CD1c-positive myeloid dendritic cell (primary cell): Measurements from ENCODE around the gene PRRT2.
"Not testable (repeated sequence)": the region's sequence is repeated elsewhere in the genome, so short reads cannot be mapped to it uniquely, and the experiment has no call there.

Experiments
- DNase-seq: peaks from one replicate; pipeline ENCODE4 v3.0.0-alpha.2; 2016; ENCODE audit errors: extremely low spot score

Gene PRRT2

DNA sequence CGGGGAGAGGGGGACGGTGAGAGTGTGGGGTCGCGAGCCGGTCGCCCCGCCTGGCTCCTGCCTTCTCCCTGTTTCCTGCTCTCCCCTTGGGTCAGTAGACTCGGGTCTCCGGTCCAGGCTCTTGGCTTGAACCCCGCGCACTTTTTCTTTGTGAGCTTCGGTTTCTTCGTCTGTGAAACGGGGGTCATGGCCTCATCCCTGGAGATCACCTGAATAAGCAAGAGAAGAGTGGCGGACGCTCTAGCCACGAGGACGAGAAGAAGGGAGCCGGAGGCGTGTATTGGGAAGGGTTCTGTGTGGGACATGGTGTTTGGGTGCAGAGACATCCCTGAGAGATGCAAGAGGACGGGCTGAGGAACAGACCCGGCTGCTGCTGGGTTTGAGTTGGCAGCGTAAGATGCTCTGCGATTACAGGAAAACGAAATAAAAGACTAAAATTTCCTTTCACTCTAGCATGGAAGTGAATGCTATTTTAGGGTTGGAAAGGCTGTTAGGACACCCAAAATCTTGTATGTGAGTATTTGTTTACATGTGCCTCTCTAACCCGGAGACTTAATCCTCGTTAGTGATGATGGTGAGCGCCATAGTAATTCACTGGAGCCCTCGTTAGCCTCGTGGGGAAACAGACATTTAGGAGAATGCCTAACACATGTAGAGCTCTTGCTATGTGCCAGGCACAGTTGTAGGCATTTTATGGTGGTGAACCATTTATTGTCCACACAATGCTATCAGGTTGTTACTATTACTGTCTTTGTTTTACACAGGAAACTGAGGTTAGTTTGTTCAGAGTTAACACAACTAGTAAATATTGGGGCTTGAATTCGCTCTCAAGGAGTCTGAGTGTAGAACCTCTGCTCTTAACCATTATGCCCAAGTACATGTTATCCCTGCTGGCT lies 20.8 kb upstream of the PRRT2 start:
- no peak for DNase-seq

DNA sequence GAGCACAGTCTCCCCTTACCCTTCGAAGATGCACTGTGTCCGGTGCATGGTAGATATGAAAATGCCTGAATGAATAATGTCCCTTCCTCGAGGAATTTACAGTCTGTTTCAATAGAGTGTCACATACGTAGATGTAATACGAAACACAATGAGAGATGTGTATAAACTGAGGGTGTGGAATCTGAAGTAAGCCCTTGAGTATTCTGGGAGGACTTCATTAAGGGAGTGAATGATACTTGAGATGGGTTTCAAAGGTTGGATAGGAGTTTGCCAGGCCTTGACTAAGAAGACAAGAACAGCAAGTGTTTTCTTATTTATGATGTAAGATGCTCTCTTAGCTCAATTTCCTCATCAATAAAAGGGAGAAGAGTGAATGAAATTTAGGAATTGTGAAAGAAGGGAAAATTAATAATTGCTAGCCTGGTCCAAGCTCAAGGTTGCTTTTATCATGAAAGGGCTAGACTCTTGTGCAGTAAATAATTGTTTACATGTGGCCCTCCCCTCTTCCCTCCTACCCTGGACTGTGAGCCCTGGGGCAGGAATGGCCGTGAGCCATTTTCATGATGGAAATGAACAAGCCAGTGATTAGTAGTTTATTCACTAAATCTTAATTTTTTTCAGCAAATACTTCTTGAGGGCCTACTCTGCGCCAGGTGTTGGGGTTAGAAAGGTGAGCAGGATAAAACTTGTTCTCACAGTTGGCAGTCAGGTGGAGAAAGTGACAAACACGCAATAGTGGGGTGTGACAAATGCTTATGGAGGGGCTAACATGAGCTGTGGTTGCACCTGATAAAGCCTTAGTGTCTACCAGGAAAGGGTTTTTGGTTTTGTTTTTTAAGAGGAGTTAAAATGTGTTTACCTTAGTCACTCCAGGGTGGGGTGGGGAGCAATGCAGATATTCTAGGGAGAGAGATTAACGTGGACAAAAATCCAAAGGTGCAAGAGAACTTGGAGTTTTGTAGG lies 19.9 kb upstream of the PRRT2 start:
- DNase-seq, result no peak

DNA sequence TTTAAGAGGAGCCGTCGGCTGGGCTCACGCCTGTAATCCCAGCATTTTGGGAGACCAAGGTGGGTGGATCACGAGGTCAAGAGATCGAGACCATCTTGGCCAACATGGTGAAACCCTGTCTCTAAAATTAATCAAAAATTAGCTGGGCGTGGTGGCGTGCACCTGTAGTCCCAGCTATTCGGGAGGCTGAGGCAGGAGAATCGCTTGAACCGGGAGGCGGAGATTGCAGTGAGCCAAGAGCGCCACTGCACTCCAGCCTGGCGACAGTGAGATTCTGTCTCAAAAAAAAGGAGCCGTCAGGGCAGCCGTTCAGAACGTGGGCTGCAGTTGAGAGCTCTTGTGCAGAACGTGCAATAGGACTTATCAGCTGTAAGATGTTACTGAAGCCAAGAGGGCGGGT lies 18.8 kb upstream of the PRRT2 start:
- DNase-seq, result not testable (repeated sequence)

DNA sequence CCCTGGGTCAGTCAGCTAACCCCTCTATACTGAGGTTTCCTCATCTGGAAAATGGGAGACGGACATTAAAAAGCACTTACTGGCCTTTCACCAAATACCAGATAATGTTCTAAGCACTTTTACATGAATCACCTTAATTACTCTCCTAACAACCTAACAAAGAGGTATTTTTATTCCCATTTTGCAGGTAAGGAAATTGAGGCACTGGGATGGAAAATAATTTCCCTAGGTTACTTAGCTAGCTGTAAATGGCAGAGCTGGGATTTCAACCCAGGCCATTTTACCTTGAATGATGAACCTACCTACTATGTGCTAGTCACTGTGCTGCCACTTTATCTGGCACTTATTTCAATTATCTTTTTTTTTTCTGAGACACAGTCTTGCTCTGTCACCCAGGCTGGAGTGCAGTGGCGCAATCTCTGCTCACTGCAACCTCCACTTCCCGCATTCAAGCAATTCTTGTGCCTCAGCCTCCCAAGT lies 17.7 kb upstream of the PRRT2 start:
- DNase-seq, result no peak

DNA sequence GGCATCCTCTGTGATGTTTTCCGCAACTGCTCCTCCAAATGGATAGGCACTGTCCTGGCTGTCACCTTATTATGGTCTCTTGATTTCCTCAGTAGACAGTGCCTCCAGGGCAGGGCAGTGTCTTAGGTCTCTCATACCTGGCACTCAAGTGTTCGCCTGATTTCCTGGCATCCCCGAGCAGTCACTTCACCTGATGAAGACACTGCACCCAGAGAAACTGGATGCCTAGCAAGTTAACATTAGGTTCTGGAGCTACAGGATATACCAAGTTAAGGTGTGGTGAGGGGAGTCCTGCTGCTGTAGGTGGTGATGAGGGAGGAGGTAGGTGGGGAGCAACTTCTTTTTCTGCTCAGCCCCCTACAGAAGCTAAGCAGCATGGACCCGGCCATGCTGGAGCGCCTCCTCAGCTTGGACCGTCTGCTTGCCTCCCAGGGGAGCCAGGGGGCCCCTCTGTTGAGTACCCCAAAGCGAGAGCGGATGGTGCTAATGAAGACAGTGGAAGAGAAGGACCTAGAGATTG lies 9.5 kb upstream of the PRRT2 start:
- DNase-seq, result no peak

DNA sequence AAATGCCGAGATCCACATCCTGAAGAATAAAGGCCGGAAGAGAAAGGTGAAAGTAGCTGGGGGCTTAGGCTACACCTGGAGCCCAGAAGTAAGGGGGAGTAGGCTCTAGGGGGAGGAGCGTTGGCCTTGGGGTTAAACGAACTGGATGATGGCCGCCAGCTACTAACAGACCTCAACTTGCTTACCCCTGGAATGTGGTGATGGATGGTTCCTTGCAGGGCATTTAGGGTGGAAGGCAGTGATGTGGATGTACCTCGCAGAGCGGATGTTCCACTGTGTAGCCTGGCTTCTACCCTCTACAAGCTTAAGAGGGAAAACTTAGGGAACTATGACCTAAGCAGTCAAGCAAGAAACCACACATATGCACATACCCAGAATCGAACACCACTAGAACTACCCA lies 8.0 kb upstream of the PRRT2 start:
- no peak for DNase-seq

DNA sequence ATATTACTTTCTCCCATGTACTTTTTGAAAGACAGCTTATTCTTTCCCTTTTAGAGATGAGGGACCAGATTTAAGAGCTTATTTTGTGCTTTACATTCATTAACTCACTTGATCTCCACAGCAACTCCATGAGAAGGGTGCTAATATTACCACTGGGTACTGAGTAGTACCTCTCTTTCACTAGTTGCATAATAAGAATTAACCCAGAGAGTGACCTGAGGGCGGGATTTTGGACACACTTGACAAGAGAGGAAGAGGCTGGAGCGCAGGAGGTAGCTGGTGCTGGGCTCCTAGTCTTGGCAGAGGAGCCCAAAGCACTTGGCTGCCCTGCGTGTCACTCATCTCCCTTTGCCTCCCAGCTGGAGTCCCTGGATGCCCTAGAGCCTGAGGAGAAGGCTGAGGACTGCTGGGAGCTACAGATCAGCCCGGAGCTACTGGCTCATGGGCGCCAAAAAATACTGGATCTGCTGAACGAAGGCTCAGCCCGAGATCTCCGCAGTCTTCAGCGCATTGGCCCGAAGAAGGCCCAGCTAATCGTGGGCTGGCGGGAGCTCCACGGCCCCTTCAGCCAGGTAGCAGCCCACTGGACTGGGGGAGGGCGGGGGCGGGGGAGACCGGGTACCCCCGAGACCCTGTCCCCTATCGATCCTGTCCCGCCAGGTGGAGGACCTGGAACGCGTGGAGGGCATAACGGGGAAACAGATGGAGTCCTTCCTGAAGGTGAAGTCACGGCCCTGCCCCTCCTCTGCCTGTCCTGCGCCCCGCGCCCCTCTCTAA lies 7.3 kb upstream of the PRRT2 start:
- DNase-seq, result peak; percentile 26

DNA sequence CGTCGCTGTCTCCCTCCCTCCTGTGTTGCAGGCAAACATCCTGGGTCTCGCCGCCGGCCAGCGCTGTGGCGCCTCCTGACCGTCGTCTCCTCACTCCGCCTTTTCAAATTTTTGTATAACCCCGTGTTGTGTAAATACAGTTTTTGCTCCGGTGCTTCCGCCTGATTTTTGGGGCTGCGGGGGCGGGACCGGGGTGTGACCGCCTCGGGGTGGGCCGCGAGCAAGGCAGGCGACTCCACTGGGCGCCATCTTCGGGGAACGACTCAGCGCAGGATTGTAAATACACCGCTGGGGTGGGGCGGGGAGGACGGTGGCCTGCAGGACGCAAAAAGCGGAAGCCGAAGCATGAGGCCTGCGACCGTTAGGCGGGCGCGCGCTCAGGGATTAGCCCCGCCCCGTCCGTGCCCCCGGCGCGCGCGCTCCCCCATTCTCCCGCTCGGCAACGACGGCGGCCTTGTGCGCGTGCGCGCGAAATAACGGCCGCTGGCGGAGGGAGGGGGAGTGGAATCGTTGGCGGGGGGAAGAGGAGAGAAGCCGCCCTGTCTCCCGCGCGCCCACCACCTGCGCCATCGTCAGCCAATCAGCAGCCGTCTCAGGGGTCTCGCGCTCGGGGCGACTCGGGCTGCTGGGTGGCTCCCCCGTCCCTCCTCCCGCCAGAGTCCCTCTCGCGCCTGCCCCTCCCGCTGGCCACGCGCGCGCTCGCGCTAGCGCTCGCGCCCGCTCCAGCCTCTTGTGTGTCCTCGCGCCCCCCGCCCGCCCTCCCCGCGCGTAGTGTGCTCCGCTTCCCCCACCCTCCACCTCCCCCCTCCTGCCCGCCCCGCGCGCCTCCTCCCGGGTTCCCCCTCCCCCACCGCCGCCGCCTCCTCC lies 6.5 kb upstream of the PRRT2 start:
- DNase-seq, result peak; percentile 99

DNA sequence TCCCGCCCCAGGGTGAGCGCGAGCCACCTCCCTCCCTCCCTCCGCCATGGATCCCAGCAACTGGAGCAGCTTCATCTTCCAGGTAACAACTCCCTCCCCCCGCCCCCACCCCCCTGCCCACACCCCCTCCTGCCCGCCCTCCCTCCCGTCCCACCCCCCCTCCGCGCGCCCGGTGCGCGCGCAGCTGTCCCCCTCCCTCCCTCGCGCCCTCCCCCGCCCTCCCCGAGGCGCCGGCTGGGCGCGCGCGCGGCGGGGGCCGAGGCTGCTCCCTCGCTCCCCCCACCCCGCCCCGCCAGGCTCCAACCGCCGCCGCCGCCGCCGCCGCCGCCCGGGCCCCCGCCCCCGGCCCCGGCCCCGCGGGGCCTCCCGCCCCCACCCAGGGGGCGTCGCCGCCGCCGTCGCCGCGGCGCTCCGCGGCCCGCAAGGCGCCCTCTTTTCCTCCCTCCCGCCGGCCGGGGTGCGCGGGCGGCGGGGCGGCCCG lies 5.9 kb upstream of the PRRT2 start, which contains the start of gene MAZ:
TSS of gene MAZ (plus strand) at position 431 of the 481 bp plus-strand sequence. CDS start 173 bp downstream, outside the sequence.
- peak; percentile 83 for DNase-seq

DNA sequence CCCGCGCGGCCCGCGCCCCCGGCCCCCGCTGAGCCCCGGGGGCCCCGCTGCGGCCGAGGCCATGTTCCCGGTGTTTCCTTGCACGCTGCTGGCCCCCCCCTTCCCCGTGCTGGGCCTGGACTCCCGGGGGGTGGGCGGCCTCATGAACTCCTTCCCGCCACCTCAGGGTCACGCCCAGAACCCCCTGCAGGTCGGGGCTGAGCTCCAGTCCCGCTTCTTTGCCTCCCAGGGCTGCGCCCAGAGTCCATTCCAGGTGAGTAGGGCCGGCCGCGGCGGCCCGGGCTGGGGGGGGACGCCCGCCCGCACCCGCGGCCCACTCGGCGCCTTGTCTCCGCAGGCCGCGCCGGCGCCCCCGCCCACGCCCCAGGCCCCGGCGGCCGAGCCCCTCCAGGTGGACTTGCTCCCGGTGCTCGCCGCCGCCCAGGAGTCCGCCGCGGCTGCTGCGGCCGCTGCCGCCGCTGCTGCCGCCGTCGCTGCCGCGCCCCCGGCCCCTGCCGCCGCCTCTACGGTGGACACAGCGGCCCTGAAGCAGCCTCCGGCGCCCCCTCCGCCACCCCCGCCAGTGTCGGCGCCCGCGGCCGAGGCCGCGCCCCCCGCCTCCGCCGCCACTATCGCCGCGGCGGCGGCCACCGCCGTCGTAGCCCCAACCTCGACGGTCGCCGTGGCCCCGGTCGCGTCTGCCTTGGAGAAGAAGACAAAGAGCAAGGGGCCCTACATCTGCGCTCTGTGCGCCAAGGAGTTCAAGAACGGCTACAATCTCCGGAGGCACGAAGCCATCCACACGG lies 5.2 kb upstream of the PRRT2 start:
- DNase-seq, result peak; percentile 44

DNA sequence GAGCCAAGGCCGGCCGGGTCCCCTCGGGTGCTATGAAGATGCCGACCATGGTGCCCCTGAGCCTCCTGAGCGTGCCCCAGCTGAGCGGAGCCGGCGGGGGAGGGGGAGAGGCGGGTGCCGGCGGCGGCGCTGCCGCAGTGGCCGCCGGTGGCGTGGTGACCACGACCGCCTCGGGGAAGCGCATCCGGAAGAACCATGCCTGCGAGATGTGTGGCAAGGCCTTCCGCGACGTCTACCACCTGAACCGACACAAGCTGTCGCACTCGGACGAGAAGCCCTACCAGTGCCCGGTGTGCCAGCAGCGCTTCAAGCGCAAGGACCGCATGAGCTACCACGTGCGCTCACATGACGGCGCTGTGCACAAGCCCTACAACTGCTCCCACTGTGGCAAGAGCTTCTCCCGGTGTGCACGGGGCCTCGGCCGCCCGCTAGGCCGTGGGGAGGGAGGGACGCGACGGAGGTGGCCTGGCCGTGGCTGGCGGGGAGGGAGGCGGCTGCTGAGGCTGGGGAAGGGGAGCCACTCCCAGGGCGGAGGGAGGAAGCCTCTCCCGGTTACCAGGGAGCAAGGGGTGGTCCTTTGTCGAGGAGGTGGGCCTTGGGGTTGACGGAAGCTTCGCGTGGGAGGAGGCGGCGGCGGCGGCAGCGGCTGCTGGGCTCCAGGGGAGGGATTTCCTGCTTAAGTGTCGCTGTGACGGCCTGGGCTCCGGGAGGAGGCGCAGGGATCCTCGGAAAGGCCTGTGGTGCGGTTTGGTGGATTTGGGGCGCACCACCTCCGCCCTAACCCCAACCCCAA lies 4.4 kb upstream of the PRRT2 start:
- peak; percentile 91 for DNase-seq

DNA sequence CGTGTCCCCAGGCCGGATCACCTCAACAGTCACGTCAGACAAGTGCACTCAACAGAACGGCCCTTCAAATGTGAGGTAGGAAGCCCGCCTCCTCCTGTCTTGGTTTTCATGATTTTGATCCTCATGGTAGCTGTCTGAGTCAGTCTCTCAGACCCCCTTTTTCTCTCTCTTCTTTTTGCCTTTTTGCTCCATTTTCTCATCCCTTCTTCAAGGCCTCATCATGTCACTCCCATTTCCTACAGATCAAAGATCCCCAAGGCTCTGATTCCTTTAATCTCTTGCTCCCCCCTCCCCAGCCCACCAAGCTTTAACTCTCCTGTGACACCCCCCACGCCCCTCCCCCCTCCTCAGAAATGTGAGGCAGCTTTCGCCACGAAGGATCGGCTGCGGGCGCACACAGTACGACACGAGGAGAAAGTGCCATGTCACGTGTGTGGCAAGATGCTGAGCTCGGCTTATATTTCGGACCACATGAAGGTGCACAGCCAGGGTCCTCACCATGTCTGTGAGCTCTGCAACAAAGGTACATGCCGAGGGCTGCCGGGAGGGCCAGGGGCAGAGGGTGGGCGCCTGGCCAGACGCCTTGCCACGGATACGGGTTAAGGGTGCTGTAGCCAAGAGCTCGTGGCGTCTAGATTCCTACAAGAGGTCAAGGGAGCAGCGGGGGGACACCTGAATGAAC lies 3.6 kb upstream of the PRRT2 start:
- DNase-seq, result no peak

DNA sequence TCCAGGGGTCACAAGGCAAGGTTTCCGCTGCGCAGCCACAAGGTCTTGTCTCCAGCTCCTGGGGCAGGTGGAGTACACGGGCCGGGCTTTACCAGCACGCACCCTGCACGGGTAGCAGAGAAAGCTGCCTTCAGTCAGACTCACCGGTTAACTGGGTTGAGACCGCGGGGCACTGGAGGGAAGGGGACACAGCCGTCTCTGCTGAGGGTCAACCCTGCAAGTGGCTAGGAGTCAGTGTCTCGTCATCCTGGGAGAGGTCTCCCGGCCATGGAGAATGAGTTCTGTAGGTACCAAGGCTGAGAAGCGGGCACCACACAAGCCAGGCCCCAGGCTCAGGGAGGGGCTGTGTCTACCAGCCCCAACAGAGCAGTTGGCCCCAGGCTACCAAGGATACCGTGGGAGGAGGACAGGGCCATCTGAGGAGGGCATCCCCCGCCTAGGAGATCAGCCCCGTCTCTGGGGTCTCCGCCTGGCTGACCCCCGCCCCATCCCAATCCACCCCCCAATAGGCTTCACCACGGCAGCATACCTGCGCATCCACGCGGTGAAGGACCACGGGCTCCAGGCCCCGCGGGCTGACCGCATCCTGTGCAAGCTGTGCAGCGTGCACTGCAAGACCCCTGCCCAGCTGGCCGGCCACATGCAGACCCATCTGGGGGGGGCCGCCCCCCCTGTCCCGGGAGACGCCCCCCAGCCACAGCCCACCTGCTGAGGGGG lies 2.8 kb upstream of the PRRT2 start:
- no peak for DNase-seq

DNA sequence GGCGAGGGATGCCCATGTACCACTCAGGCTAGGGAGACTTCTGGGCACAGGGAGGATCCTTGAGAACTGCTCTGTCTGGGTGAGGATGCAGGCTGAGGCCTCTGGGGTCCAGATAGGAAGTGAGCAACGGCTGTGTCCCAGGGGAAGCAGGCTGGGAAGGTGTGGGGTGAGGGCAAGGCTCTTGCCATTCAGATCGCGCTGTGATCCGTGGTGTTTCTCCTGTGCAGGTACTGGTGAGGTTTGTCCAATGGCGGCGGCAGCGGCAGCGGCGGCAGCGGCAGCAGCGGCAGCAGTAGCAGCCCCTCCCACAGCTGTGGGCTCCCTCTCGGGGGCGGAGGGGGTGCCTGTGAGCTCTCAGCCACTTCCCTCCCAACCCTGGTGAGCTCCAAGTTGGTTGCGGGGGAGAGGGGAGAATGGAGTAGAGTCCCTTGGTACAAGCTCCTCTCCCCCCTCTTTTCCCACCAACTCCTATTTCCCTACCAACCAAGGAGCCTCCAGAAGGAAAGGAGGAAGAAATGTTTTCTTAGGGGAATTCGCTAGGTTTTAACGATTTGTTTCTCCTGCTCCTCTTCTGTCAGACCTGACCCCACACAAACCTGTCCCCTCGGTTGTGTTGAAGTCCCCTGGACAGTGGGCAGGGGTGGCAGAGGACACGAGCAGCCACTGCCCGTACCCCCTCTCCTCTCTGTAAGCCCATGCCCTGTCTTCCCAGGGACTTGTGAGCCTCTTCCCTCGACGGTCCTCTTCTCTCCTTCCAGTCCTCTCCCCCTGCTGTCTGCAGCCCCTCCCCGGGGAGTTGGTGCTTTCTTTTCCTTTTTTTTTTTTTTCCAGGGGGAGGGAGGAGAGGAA lies 1.9 kb upstream of the PRRT2 start:
- DNase-seq, result peak; percentile 21

DNA sequence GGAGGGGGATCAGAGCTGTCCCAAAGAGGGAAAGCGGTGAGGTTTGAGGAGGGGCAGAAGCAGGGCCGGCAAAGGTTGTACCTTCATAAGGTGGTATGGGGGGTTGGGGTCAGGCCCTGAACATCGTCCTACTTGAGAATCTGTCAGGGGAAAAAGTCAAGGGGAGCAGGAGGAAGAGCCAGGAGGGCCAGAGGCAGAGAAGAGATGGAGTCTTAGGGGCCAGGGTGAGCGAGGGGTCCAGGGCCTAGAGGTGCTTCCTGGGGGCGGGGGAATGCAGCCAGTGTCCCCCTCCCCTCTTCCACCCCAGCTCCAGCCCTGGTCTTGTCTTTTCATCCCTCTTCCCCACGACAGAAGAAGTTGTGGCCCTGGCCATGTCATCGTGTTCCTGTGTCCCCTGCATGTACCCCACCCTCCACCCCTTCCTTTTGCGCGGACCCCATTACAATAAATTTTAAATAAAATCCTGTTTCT lies 1.3 kb upstream of the PRRT2 start:
- DNase-seq, result no peak
